HCT116 (cell line): ENCODE results near the gene PHACTR1.

Source experiments
- EGR1 ChIP-seq: IDR thresholded peaks from 2 replicates; pipeline ENCODE4 v1.6.1; 2012; ENCODE audit warnings: low read depth
- EZH2 ChIP-seq: fragments of 200-600 bp; sonication (generic); IDR thresholded peaks from 2 replicates; pipeline ENCODE4 v1.6.1; 2017; ENCODE audit warnings: antibody characterized with exemption, mixed run types
- EZH2phosphoT487 ChIP-seq: fragments of 200-600 bp; IDR thresholded peaks from 2 replicates; pipeline ENCODE4 v1.6.1; 2018; ENCODE audit warnings: antibody characterized with exemption, borderline replicate concordance
- FOSL1 ChIP-seq: IDR thresholded peaks from 2 replicates; pipeline ENCODE4 v1.6.1; 2012; ENCODE audit warnings: low read depth
- MAX ChIP-seq: IDR thresholded peaks from 2 replicates; pipeline ENCODE4 v1.6.1; 2012
- POLR2A ChIP-seq: IDR thresholded peaks from 2 replicates; pipeline ENCODE4 v1.7.0; 2011; ENCODE audit warnings: borderline replicate concordance; ENCODE audit not compliant: insufficient read depth, insufficient read length; ENCODE audit errors: extremely low read depth
- RAD21 ChIP-seq: IDR thresholded peaks from 2 replicates; pipeline ENCODE4 v1.6.1; 2012; ENCODE audit warnings: low read depth, mild to moderate bottlenecking
- SP1 ChIP-seq: IDR thresholded peaks from 2 replicates; pipeline ENCODE4 v1.6.1; 2012; ENCODE audit warnings: low read depth
- TF ChIP-seq, protein P1 (sequence below), 3 experiments: fragments of 200-600 bp in 1 of 3; sonication (generic) in 1 of 3; IDR thresholded peaks in 2 of 3; conservative IDR thresholded peaks in 1 of 3; 2 replicates each; pipeline ENCODE4 v1.5.1; 2012 to 2017; ENCODE audit warnings: low read depth in 2 of 3, low read length in 2 of 3, antibody characterized with exemption in 1 of 3, borderline replicate concordance in 1 of 3, control low read depth in 1 of 3, mild to moderate bottlenecking in 1 of 3, mixed read lengths in 1 of 3, mixed run types in 1 of 3, moderate library complexity in 1 of 3; ENCODE audit not compliant: insufficient read depth in 1 of 3
- TF ChIP-seq, protein P2 (sequence below): IDR thresholded peaks from 2 replicates; pipeline ENCODE4 v1.6.1; 2011; ENCODE audit warnings: mild to moderate bottlenecking, low read length, moderate library complexity; ENCODE audit not compliant: insufficient replicate concordance; ENCODE audit errors: extremely low read depth

- no peak for TF ChIP-seq SP1
- TF ChIP-seq, protein P1, sequence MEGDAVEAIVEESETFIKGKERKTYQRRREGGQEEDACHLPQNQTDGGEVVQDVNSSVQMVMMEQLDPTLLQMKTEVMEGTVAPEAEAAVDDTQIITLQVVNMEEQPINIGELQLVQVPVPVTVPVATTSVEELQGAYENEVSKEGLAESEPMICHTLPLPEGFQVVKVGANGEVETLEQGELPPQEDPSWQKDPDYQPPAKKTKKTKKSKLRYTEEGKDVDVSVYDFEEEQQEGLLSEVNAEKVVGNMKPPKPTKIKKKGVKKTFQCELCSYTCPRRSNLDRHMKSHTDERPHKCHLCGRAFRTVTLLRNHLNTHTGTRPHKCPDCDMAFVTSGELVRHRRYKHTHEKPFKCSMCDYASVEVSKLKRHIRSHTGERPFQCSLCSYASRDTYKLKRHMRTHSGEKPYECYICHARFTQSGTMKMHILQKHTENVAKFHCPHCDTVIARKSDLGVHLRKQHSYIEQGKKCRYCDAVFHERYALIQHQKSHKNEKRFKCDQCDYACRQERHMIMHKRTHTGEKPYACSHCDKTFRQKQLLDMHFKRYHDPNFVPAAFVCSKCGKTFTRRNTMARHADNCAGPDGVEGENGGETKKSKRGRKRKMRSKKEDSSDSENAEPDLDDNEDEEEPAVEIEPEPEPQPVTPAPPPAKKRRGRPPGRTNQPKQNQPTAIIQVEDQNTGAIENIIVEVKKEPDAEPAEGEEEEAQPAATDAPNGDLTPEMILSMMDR (IDR thresholded peaks at IDR 0.05 in 2 of 3, conservative IDR thresholded peaks at IDR 0.05 in 1 of 3; ENCODE audit: borderline replicate concordance in 1 of 3, insufficient read depth in 1 of 3, low read depth in 2 of 3, low read length in 2 of 3) = no peak
- no peak for TF ChIP-seq EGR1
- no peak for TF ChIP-seq MAX
- TF ChIP-seq EZH2phosphoT487 = no peak
- no peak for TF ChIP-seq FOSL1
- TF ChIP-seq EZH2 = no peak
- TF ChIP-seq, protein P2, sequence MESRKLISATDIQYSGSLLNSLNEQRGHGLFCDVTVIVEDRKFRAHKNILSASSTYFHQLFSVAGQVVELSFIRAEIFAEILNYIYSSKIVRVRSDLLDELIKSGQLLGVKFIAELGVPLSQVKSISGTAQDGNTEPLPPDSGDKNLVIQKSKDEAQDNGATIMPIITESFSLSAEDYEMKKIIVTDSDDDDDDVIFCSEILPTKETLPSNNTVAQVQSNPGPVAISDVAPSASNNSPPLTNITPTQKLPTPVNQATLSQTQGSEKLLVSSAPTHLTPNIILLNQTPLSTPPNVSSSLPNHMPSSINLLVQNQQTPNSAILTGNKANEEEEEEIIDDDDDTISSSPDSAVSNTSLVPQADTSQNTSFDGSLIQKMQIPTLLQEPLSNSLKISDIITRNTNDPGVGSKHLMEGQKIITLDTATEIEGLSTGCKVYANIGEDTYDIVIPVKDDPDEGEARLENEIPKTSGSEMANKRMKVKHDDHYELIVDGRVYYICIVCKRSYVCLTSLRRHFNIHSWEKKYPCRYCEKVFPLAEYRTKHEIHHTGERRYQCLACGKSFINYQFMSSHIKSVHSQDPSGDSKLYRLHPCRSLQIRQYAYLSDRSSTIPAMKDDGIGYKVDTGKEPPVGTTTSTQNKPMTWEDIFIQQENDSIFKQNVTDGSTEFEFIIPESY = no peak
- no peak for TF ChIP-seq POLR2A
- TF ChIP-seq RAD21 = no peak
These were observed 149.2 kb downstream of the PHACTR1 start for GRCh38 chr6:12865671-12866181.
